ENCODE results near the gene OR5B21. TPM values are rescaled to one million over a fixed set of nuclear protein-coding genes. Genes with fewer than 3 reads are reported as not detected.

Gene OR5B21
- total RNA-seq, 3 donors from 2014 or later (not counting 1 experiment from before 2014, with no cell fraction given) = 0.28 to 0.55 TPM; not detected in 1

GRCh38 chr11:58511636-58512035, 3.7 kb upstream of the OR5B21 start:
- intact Hi-C loops (cut with micrococcal nuclease) = loop anchor here (5.0 kb wide), 1 partner anchor 944 kb away; the partner anchor contains the start of gene UBE2L6
- Mint-ChIP-seq H3K9me3 (no peaks in the 10 kb centered on the region), H3K4me1 (no peaks in the 10 kb centered on the region), H3K36me3 (no peaks in the 10 kb centered on the region), H3K27me3 (ENCODE audit: low read depth in 2 of 2) (no peaks in the 10 kb centered on the region), H3K4me3 (no peak overlapping the region), H3K27ac (no peak overlapping the region)
- 90% methylated on average over 3 of the region's 3 CpGs for WGBS (ENCODE audit: insufficient coverage)
- Histone ChIP-seq H3K27me3 (ENCODE audit: control insufficient read depth, insufficient read depth, low read length) (no peaks in the 10 kb centered on the region), H3K9me3 (ENCODE audit: control insufficient read depth, insufficient read depth, low read length) (no peaks in the 10 kb centered on the region), H3K4me1 (ENCODE audit: control insufficient read depth, insufficient read depth, low read length) (no peaks in the 10 kb centered on the region), H3K4me3 (ENCODE audit: low read length) (no peak overlapping the region), H3K36me3 (ENCODE audit: control insufficient read depth, insufficient read depth, low read length) (no peaks in the 10 kb centered on the region), H3K27ac (ENCODE audit: low read length) (no peak overlapping the region)
- no peak for DNase-seq
- ATAC-seq = no peak
- TF ChIP-seq CTCF (IDR thresholded peaks at IDR 0.05) = no peak

GRCh38 chr11:58509748-58510147, 1.8 kb upstream of the OR5B21 start:
- no peak for ATAC-seq
- no peak for DNase-seq
- Mint-ChIP-seq H3K4me3 (no peak overlapping the region), H3K9me3 (no peaks in the 10 kb centered on the region), H3K27me3 (ENCODE audit: low read depth in 2 of 2) (no peaks in the 10 kb centered on the region), H3K27ac (no peak overlapping the region), H3K36me3 (no peaks in the 10 kb centered on the region), H3K4me1 (no peaks in the 10 kb centered on the region)
- 70% methylated on average over 1 of the region's 1 CpG for WGBS (ENCODE audit: insufficient coverage)
- TF ChIP-seq CTCF (IDR thresholded peaks at IDR 0.05) = no peak
- H3K4me1 ChIP-seq (ENCODE audit: control insufficient read depth, insufficient read depth, low read length) = no peaks in the 10 kb centered on the region
- no peak overlapping the region for H3K27ac ChIP-seq (ENCODE audit: low read length)
- H3K27me3 ChIP-seq (ENCODE audit: control insufficient read depth, insufficient read depth, low read length) = no peaks in the 10 kb centered on the region
- intact Hi-C loops (cut with micrococcal nuclease) = loop anchor here (5.0 kb wide), 1 partner anchor 942 kb away; the partner anchor contains the start of gene UBE2L6
- H3K4me3 ChIP-seq (ENCODE audit: low read length) = no peak overlapping the region
- H3K9me3 ChIP-seq (ENCODE audit: control insufficient read depth, insufficient read depth, low read length) = no peaks in the 10 kb centered on the region
- no peaks in the 10 kb centered on the region for H3K36me3 ChIP-seq (ENCODE audit: control insufficient read depth, insufficient read depth, low read length)

- TF ChIP-seq CTCF (IDR thresholded peaks at IDR 0.05) = no peak
- Histone ChIP-seq H3K4me1 (ENCODE audit: control insufficient read depth, insufficient read depth, low read length) (no peaks in the 10 kb centered on the region), H3K27ac (ENCODE audit: low read length) (no peak overlapping the region), H3K36me3 (ENCODE audit: control insufficient read depth, insufficient read depth, low read length) (no peaks in the 10 kb centered on the region), H3K27me3 (ENCODE audit: control insufficient read depth, insufficient read depth, low read length) (no peaks in the 10 kb centered on the region), H3K4me3 (ENCODE audit: low read length) (no peak overlapping the region), H3K9me3 (ENCODE audit: control insufficient read depth, insufficient read depth, low read length) (no peaks in the 10 kb centered on the region)
- H3K4me1 Mint-ChIP-seq = no peaks in the 10 kb centered on the region
- intact Hi-C loops (cut with micrococcal nuclease) = no loop called here
- H3K36me3 Mint-ChIP-seq = no peaks in the 10 kb centered on the region
- no peak overlapping the region for H3K4me3 Mint-ChIP-seq
- H3K27ac Mint-ChIP-seq = no peak overlapping the region
- no peaks in the 10 kb centered on the region for H3K27me3 Mint-ChIP-seq (ENCODE audit: low read depth in 2 of 2)
- ATAC-seq (no peak), DNase-seq (no peak)
- H3K9me3 Mint-ChIP-seq = no peaks in the 10 kb centered on the region
Measured at GRCh38 chr11:58508814-58509213, 909 bp upstream of the OR5B21 start.

GRCh38 chr11:58507355-58507754, 550 bp downstream of the OR5B21 start:
- H3K9me3 Mint-ChIP-seq = no peaks in the 10 kb centered on the region
- WGBS (ENCODE audit: insufficient coverage) = 84% methylated on average over 4 of the region's 4 CpGs

More at GRCh38 chr11:58507355-58507754, 550 bp downstream of the OR5B21 start:
- Histone ChIP-seq H3K4me3 (ENCODE audit: low read length) (no peak overlapping the region), H3K9me3 (ENCODE audit: control insufficient read depth, insufficient read depth, low read length) (no peaks in the 10 kb centered on the region), H3K36me3 (ENCODE audit: control insufficient read depth, insufficient read depth, low read length) (no peaks in the 10 kb centered on the region), H3K27me3 (ENCODE audit: control insufficient read depth, insufficient read depth, low read length) (no peaks in the 10 kb centered on the region), H3K27ac (ENCODE audit: low read length) (no peak overlapping the region), H3K4me1 (ENCODE audit: control insufficient read depth, insufficient read depth, low read length) (no peaks in the 10 kb centered on the region)
- Mint-ChIP-seq H3K4me3 (no peak overlapping the region), H3K27me3 (ENCODE audit: low read depth in 2 of 2) (no peaks in the 10 kb centered on the region), H3K36me3 (no peaks in the 10 kb centered on the region), H3K27ac (no peak overlapping the region), H3K4me1 (no peaks in the 10 kb centered on the region)
- intact Hi-C loops (cut with micrococcal nuclease) = no loop called here
- no peak for DNase-seq
- no peak for ATAC-seq
- TF ChIP-seq CTCF (IDR thresholded peaks at IDR 0.05) = no peak

All from natural killer cell (primary cell).